Chondrocyte (in vitro differentiated cells): ENCODE measurements around the gene NKX2-4. TPM values are rescaled to one million over a fixed set of nuclear protein-coding genes. Genes with fewer than 3 reads are reported as not detected.

Experiments used
- DNase-seq: peaks from one replicate; pipeline ENCODE4 v3.0.0; 2021; ENCODE audit warnings: mixed read lengths, low spot score
- H3K27ac Mint-ChIP-seq: one replicate; pipeline ENCODE4 v1.8.0; 2021; ENCODE audit warnings: mild to moderate bottlenecking, moderate library complexity, mixed read lengths; ENCODE audit not compliant: unreplicated experiment
- H3K27me3 Mint-ChIP-seq: 2 replicates; pipeline ENCODE4 v1.8.0; 2021; ENCODE audit warnings: low read depth, mixed read lengths
- H3K36me3 Mint-ChIP-seq: 2 replicates; pipeline ENCODE4 v1.8.0; 2021; ENCODE audit warnings: low read depth, mixed read lengths
- H3K4me1 Mint-ChIP-seq: 2 replicates; pipeline ENCODE4 v1.8.0; 2021; ENCODE audit warnings: low read depth, mild to moderate bottlenecking, mixed read lengths
- H3K4me3 Mint-ChIP-seq: one replicate; pipeline ENCODE4 v1.8.0; 2021; ENCODE audit warnings: mild to moderate bottlenecking, moderate library complexity, mixed read lengths; ENCODE audit not compliant: unreplicated experiment
- H3K9me3 Mint-ChIP-seq: 2 replicates; pipeline ENCODE4 v1.8.0; 2021; ENCODE audit warnings: low read depth, mixed read lengths
- total RNA-seq: library from RNA; stranded (reverse); gene quantifications from 3 replicates; pipeline ENCODE4 v1.2.1, GENCODE V29; 2021
- TF ChIP-seq, protein P1 (sequence below): fragments of 200-600 bp; sonication (generic); IDR thresholded peaks from 2 replicates; pipeline ENCODE4 v1.5.0; 2021; ENCODE audit warnings: antibody characterized with exemption, mild to moderate bottlenecking, moderate library complexity

Gene NKX2-4
- total RNA-seq, 1 donor from 2014 or later, result not detected

DNA sequence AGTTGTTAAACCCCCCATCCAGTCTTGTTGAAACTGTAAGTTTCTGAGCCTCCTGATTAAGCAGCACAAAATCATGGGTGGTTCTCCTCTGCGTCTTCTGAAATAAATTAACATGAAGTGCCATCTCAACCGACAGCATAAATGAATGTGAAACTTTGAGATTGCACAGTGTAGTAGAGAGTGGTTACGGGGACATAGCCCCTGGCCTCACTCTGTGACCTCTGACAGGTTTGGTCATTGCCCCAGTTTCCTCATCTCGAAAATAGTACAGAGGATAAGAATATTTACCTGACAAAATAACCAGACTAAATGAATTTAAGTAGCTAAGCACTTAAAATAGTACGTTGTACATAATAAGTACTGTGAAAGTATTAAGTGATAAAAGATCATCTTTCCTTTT, 19.1 kb downstream of the NKX2-4 start:
- Mint-ChIP-seq H3K27ac (no peak overlapping the region), H3K36me3 (peaks cover 4% of the 10 kb centered on the region), H3K27me3 (no peaks in the 10 kb centered on the region), H3K4me1 (peaks cover 16% of the 10 kb centered on the region), H3K9me3 (no peaks in the 10 kb centered on the region), H3K4me3 (no peak overlapping the region)
- TF ChIP-seq, protein P1, sequence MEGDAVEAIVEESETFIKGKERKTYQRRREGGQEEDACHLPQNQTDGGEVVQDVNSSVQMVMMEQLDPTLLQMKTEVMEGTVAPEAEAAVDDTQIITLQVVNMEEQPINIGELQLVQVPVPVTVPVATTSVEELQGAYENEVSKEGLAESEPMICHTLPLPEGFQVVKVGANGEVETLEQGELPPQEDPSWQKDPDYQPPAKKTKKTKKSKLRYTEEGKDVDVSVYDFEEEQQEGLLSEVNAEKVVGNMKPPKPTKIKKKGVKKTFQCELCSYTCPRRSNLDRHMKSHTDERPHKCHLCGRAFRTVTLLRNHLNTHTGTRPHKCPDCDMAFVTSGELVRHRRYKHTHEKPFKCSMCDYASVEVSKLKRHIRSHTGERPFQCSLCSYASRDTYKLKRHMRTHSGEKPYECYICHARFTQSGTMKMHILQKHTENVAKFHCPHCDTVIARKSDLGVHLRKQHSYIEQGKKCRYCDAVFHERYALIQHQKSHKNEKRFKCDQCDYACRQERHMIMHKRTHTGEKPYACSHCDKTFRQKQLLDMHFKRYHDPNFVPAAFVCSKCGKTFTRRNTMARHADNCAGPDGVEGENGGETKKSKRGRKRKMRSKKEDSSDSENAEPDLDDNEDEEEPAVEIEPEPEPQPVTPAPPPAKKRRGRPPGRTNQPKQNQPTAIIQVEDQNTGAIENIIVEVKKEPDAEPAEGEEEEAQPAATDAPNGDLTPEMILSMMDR, result no peak
- DNase-seq, result no peak

DNA sequence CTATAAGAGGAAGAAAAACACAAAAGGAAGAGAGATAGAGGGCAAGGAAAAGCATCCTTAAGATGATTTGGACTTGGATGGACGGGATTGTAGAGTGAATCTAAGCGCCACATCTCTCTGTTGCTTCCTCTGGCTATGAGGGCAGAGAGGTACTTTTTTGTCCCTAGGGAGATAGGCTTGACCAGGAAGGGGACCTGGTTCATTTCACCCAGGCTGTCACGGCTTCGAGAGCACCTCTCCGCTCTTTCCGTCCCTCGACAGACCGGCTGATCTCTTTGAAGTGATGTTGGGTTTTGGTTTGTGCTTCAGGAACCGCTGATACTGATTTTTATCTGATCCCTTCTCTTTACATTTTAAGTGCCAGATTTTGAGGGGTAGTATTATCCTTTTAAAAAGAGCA, 19.6 kb downstream of the NKX2-4 start:
- peaks cover 4% of the 10 kb centered on the region for H3K36me3 Mint-ChIP-seq
- DNase-seq, result no peak
- H3K4me1 Mint-ChIP-seq, result peaks cover 17% of the 10 kb centered on the region
- H3K9me3 Mint-ChIP-seq, result no peaks in the 10 kb centered on the region
- TF ChIP-seq, protein P1, result no peak
- H3K4me3 Mint-ChIP-seq, result no peak overlapping the region
- H3K27ac Mint-ChIP-seq, result no peak overlapping the region
- no peaks in the 10 kb centered on the region for H3K27me3 Mint-ChIP-seq

DNA sequence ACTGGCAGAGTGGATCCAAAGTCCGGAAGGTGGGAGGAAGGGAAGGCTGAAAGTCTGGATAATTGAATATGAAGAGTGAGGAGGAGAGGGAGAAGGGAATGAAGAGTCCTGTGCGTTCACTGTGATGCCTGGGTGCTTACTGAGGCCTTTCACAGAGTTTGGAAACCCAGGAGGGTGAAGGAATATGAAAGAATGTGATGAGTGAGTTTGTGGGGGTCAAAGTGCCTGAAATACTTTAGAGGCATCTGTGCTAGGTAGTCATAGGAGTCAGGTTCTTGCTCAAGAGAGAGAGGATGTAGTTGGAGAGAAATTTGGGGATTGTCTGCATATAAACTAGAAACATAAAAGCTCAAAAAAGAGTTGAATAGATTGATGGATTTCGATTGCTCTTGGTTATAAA, 20.7 kb downstream of the NKX2-4 start:
- no peaks in the 10 kb centered on the region for H3K9me3 Mint-ChIP-seq
- peaks cover 4% of the 10 kb centered on the region for H3K36me3 Mint-ChIP-seq
- H3K4me3 Mint-ChIP-seq, result no peak overlapping the region
- peaks cover 17% of the 10 kb centered on the region for H3K4me1 Mint-ChIP-seq
- TF ChIP-seq, protein P1, result no peak
- no peaks in the 10 kb centered on the region for H3K27me3 Mint-ChIP-seq
- no peak for DNase-seq
- H3K27ac Mint-ChIP-seq, result no peak overlapping the region

DNA sequence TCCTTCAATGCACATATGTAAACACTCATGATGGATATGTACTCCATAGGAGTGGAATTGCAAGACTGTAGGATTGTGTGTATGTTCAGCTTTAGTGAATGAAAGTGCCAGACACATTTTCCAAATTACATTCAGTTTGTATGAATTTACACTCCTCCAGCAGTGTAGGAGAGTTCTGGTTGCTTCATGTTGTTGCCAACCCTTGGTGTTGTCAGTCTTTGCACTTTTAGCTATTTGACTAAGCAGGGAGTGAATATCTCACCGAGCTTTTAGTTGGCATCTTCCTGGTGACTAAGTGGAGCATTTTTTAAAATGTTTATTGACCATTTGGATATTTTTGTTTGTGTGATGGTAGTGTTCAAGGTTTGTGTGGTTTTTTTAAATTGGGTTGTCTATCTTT, 23.9 kb downstream of the NKX2-4 start:
- H3K36me3 Mint-ChIP-seq, result peaks cover 7% of the 10 kb centered on the region
- peaks cover 10% of the 10 kb centered on the region for H3K4me1 Mint-ChIP-seq
- TF ChIP-seq, protein P1, result no peak
- no peak overlapping the region for H3K27ac Mint-ChIP-seq
- no peak for DNase-seq
- no peak overlapping the region for H3K4me3 Mint-ChIP-seq
- no peaks in the 10 kb centered on the region for H3K9me3 Mint-ChIP-seq
- no peaks in the 10 kb centered on the region for H3K27me3 Mint-ChIP-seq

DNA sequence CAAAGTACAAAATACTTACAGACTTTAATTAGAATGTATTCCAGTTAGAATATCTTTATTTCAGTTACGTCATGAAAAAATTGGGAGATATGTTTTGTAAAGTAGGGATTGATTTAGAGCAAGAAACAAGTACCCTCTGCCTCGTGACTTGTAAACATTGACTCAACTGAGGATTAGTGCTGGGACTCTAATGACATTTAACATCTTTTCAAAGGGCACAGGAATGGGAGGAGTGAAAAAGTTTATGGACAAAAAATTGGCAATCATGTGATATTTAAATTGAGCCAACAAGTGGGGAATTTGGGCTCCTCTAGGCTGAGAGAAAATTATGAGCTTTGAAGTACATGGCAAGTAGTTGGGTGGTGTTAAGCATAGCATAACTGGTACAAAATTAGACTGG, 25.3 kb downstream of the NKX2-4 start:
- TF ChIP-seq, protein P1, result no peak
- Mint-ChIP-seq H3K27me3 (no peaks in the 10 kb centered on the region), H3K9me3 (no peaks in the 10 kb centered on the region), H3K4me3 (no peak overlapping the region), H3K4me1 (peaks cover 10% of the 10 kb centered on the region), H3K27ac (no peak overlapping the region), H3K36me3 (peaks cover 10% of the 10 kb centered on the region)
- DNase-seq, result no peak
